Caco-2 (cell line): ENCODE results near the gene MLXIP. TPM values are rescaled to one million over a fixed set of nuclear protein-coding genes. Genes with fewer than 3 reads are reported as not detected.
A peak's percentile ranks its signal among the peaks of the same experiment; 100 is the strongest.

Source experiments
- BruUV-seq: library from RNA; stranded (reverse); fragments of 400-500 nt; replicated peaks from 2 replicates; lab custom pipeline; 2021; lab: Mats Ljungman, UMichigan
- CTCF ChIA-PET: fragments of 300-600 bp; sonication (Branson Sonifier 250); formaldehyde crosslinking; loops from one replicate; lab custom pipeline; 2022; ENCODE audit warnings: antibody characterized with exemption; lab: Charles Lee
- POLR2A ChIA-PET: fragments of 300-600 bp; sonication (Branson Sonifier 250); formaldehyde crosslinking; loops from one replicate; lab custom pipeline; 2022; ENCODE audit warnings: antibody characterized with exemption; lab: Charles Lee
- DNase-seq, 2 experiments: peaks; one replicate each; pipeline versions ENCODE4 v3.0.0 to v3.0.0-alpha.2; 2020 to 2022
- H3K27me3 ChIP-seq: replicated peaks from 2 replicates; pipeline ENCODE4 v1.6.0; 2011; ENCODE audit warnings: low read length; ENCODE audit not compliant: control insufficient read depth, insufficient read depth
- H3K36me3 ChIP-seq: 2 replicates; pipeline ENCODE4 v1.5.1; 2011; ENCODE audit warnings: low read length; ENCODE audit not compliant: control insufficient read depth, insufficient read depth
- H3K4me1 ChIP-seq: fragments of 250-450 bp; sonication (Bioruptor Pico); 2 replicates; pipeline ENCODE4 v1.5.1; 2020; ENCODE audit warnings: mild to moderate bottlenecking
- H3K4me3 ChIP-seq: 2 replicates; pipeline ENCODE4 v1.5.1; 2011; ENCODE audit warnings: low read depth, mild to moderate bottlenecking, control low read depth, low read length
- H3K9me3 ChIP-seq: fragments of 250-450 bp; sonication (Bioruptor Pico); 2 replicates; pipeline ENCODE4 v1.5.1; 2020; ENCODE audit warnings: mild to moderate bottlenecking, moderate library complexity
- H3K27ac Mint-ChIP-seq: one replicate; pipeline ENCODE4 v1.8.0; 2022; ENCODE audit warnings: mixed read lengths; ENCODE audit not compliant: unreplicated experiment
- H3K27me3 Mint-ChIP-seq: one replicate; pipeline ENCODE4 v1.8.0; 2022; ENCODE audit warnings: mixed read lengths; ENCODE audit not compliant: insufficient read depth, unreplicated experiment
- H3K36me3 Mint-ChIP-seq: one replicate; pipeline ENCODE4 v1.8.0; 2022; ENCODE audit warnings: mild to moderate bottlenecking, mixed read lengths; ENCODE audit not compliant: insufficient read depth, unreplicated experiment
- H3K4me1 Mint-ChIP-seq: one replicate; pipeline ENCODE4 v1.8.0; 2022; ENCODE audit warnings: low read depth, mixed read lengths; ENCODE audit not compliant: unreplicated experiment
- H3K4me3 Mint-ChIP-seq: one replicate; pipeline ENCODE4 v1.8.0; 2022; ENCODE audit warnings: mild to moderate bottlenecking, moderate library complexity, mixed read lengths; ENCODE audit not compliant: unreplicated experiment
- H3K9me3 Mint-ChIP-seq: one replicate; pipeline ENCODE4 v1.8.0; 2022; ENCODE audit warnings: mixed read lengths; ENCODE audit not compliant: unreplicated experiment
- CTCF ChIP-seq, 2 experiments: fragments of 200-600 bp in 1 of 2; IDR thresholded peaks; 1 replicate in 1 of 2; 2 replicates in 1 of 2; pipeline versions ENCODE4 v1.5.1 to v1.8.0; 2011 to 2022; ENCODE audit warnings: antibody characterized with exemption in 1 of 2, control low read depth in 1 of 2, inconsistent platforms in 1 of 2, low read depth in 1 of 2, low read length in 1 of 2, mild to moderate bottlenecking in 1 of 2, moderate library complexity in 1 of 2; ENCODE audit not compliant: insufficient read depth in 1 of 2, severe bottlenecking in 1 of 2, unreplicated experiment in 1 of 2
- intact Hi-C: fragments of 100-400 bp; cut with micrococcal nuclease; formaldehyde crosslinking; loops from one replicate; pipeline ENCODE4 v1.10.0; 2022; ENCODE audit not compliant: unreplicated experiment
- total RNA-seq: library from RNA; stranded (reverse); gene quantifications from 2 replicates; pipeline ENCODE4 v1.2.3, GENCODE V29; 2022

The MLXIP gene
- total RNA-seq, 1 experiment from 2014 or later, result 54.5 TPM

GRCh38 chr12:122190842-122191668 lies 112.5 kb downstream of the MLXIP start:
- H3K4me3 Mint-ChIP-seq, result no peak overlapping the region
- no TSS peak for BruUV-seq

GRCh38 chr12:122192441-122192840 lies 113.9 kb downstream of the MLXIP start:
- Histone ChIP-seq H3K36me3 (no peaks in the 10 kb centered on the region), H3K4me1 (no peaks in the 10 kb centered on the region), H3K4me3 (no peak overlapping the region), H3K27me3 (no peaks in the 10 kb centered on the region), H3K9me3 (no peaks in the 10 kb centered on the region)
- ChIA-PET POLR2A (no interaction called here), CTCF (interaction anchor here (1.4 kb wide), 2 partner anchors 34 to 62 kb away, joined by 3 read pairs; no protein-coding TSS in a partner anchor)
- TF ChIP-seq CTCF (IDR thresholded peaks at IDR 0.05; ENCODE audit: insufficient read depth in 1 of 2, low read depth in 1 of 2, low read length in 1 of 2, severe bottlenecking in 1 of 2, unreplicated experiment in 1 of 2), result no peak
- Mint-ChIP-seq H3K4me3 (no peak overlapping the region), H3K27me3 (no peaks in the 10 kb centered on the region), H3K4me1 (no peaks in the 10 kb centered on the region), H3K36me3 (no peaks in the 10 kb centered on the region), H3K9me3 (peaks cover 9% of the 10 kb centered on the region), H3K27ac (no peak overlapping the region)
- no peak for DNase-seq
- no TSS peak for BruUV-seq
- intact Hi-C loops, result no loop called here

More at GRCh38 chr12:122190842-122191668, 112.5 kb downstream of the MLXIP start:
- Histone ChIP-seq H3K9me3 (no peaks in the 10 kb centered on the region), H3K27me3 (no peaks in the 10 kb centered on the region), H3K36me3 (no peaks in the 10 kb centered on the region), H3K4me3 (no peak overlapping the region), H3K4me1 (no peaks in the 10 kb centered on the region)
- ChIA-PET CTCF (interaction anchor here (0.5 to 1.2 kb wide), 15 partner anchors 8 to 144 kb away, joined by 3 to 11 read pairs (median 4); partner anchors contain the start of genes B3GNT4 and LRRC43), POLR2A (interaction anchor here (0.6 kb wide), 1 partner anchor 12 kb away, joined by 3 read pairs; the partner anchor contains the start of gene B3GNT4)
- no peaks in the 10 kb centered on the region for H3K4me1 Mint-ChIP-seq
- no peaks in the 10 kb centered on the region for H3K27me3 Mint-ChIP-seq
- intact Hi-C loops, result loop anchor here (1.0 to 2.0 kb wide), 3 partner anchors 31 to 136 kb away; no protein-coding TSS in a partner anchor
- peaks cover 8% of the 10 kb centered on the region for H3K9me3 Mint-ChIP-seq
- peak; percentile 88 to 91 for TF ChIP-seq CTCF (IDR thresholded peaks at IDR 0.05; ENCODE audit: insufficient read depth in 1 of 2, low read depth in 1 of 2, low read length in 1 of 2, severe bottlenecking in 1 of 2, unreplicated experiment in 1 of 2)
- no peaks in the 10 kb centered on the region for H3K36me3 Mint-ChIP-seq
- peak; percentile 81 to 88 for DNase-seq
- H3K27ac Mint-ChIP-seq, result no peak overlapping the region

GRCh38 chr12:122194804-122195203 lies 116.2 kb downstream of the MLXIP start:
- Mint-ChIP-seq H3K9me3 (peaks cover 9% of the 10 kb centered on the region), H3K27me3 (no peaks in the 10 kb centered on the region), H3K27ac (no peak overlapping the region), H3K4me3 (no peak overlapping the region), H3K36me3 (no peaks in the 10 kb centered on the region), H3K4me1 (no peaks in the 10 kb centered on the region)
- ChIA-PET POLR2A (no interaction called here), CTCF (no interaction called here)
- DNase-seq, result no peak
- no TSS peak for BruUV-seq
- intact Hi-C loops, result no loop called here
- no peaks in the 10 kb centered on the region for H3K27me3 ChIP-seq
- no peaks in the 10 kb centered on the region for H3K9me3 ChIP-seq
- H3K4me3 ChIP-seq, result no peak overlapping the region
- no peaks in the 10 kb centered on the region for H3K36me3 ChIP-seq
- no peaks in the 10 kb centered on the region for H3K4me1 ChIP-seq
- TF ChIP-seq CTCF (IDR thresholded peaks at IDR 0.05; ENCODE audit: insufficient read depth in 1 of 2, low read depth in 1 of 2, low read length in 1 of 2, severe bottlenecking in 1 of 2, unreplicated experiment in 1 of 2), result no peak
